Measurements from ENCODE around the gene ZIC5.
"Not testable (repeated sequence)": the region's sequence is repeated elsewhere in the genome, so short reads cannot be mapped to it uniquely, and the experiment has no call there.

Gene ZIC5

DNA sequence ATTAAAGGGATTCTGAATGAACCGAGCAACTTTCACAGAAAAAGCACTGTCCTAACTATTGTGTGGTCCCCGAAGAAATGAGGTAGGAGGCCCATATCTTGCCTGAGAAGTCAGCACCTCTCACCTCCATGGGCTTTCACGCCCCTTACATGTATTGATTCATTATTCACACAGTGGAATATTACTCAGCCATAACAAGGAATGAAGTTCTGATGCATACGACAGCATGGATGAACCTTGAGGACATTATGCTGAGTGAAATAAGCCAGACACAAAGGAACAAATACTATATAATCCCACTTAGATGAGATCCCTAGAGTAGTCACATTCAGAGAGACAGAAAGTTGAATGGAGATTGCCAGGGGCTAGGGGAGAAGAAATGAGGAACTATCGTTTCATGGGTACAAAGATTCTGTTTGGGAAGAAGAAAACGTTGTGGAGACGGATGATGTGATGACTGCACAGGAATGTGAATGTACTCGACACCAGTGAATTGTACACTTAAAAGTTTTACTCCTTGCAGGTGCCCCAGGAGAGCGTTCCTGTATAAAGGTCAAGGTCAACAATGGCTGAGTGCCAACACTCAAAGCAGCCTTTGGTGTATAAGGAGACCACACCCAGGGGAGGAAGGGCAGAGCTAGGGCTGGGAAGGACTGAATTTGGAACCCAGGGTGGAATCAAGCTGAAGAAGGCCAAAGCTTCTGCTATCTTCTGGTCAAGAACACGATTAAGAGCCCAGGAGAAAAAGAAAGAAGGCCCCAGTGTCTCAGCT, 22.5 kb downstream of the ZIC5 start:
- no peak overlapping the region for H3K27ac ChIP-seq
- DNase-seq = no peak
- no peaks in the 10 kb centered on the region for H3K27me3 ChIP-seq (ENCODE audit: insufficient read depth, low read depth, severe bottlenecking)
- H3K36me3 ChIP-seq = no peaks in the 10 kb centered on the region
- TF ChIP-seq, protein P1, sequence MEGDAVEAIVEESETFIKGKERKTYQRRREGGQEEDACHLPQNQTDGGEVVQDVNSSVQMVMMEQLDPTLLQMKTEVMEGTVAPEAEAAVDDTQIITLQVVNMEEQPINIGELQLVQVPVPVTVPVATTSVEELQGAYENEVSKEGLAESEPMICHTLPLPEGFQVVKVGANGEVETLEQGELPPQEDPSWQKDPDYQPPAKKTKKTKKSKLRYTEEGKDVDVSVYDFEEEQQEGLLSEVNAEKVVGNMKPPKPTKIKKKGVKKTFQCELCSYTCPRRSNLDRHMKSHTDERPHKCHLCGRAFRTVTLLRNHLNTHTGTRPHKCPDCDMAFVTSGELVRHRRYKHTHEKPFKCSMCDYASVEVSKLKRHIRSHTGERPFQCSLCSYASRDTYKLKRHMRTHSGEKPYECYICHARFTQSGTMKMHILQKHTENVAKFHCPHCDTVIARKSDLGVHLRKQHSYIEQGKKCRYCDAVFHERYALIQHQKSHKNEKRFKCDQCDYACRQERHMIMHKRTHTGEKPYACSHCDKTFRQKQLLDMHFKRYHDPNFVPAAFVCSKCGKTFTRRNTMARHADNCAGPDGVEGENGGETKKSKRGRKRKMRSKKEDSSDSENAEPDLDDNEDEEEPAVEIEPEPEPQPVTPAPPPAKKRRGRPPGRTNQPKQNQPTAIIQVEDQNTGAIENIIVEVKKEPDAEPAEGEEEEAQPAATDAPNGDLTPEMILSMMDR (IDR thresholded peaks at IDR 0.05; ENCODE audit: low read depth, low read length) = no peak
- H3K4me3 ChIP-seq (ENCODE audit: low read depth, low read length) = no peak overlapping the region
- no peaks in the 10 kb centered on the region for H3K9me3 ChIP-seq (ENCODE audit: severe bottlenecking)

DNA sequence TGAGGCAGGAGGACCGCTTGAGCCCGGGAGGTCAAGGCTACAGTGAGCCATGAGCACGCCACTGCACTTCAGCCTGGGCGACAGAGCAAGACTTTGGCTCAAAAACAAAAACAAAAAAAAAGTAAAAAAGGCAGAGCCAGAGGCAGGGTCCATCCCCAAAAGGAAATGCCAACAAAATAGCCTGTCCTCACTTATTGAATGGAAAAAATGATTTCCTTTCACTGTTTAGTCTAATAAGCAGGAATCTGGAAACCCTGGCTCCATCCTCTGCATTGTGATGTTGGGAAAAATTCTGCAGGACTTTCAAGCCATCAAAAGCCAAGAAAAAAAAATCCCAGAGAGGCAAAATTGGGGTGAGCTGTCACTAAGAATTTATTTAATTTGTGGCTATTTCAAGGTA, 23.2 kb downstream of the ZIC5 start:
- Histone ChIP-seq H3K4me3 (ENCODE audit: low read depth, low read length) (no peak overlapping the region), H3K27me3 (ENCODE audit: insufficient read depth, low read depth, severe bottlenecking) (no peaks in the 10 kb centered on the region), H3K36me3 (no peaks in the 10 kb centered on the region), H3K27ac (no peak overlapping the region), H3K9me3 (ENCODE audit: severe bottlenecking) (no peaks in the 10 kb centered on the region)
- DNase-seq = no peak
- TF ChIP-seq, protein P1 (IDR thresholded peaks at IDR 0.05; ENCODE audit: low read depth, low read length) = no peak

DNA sequence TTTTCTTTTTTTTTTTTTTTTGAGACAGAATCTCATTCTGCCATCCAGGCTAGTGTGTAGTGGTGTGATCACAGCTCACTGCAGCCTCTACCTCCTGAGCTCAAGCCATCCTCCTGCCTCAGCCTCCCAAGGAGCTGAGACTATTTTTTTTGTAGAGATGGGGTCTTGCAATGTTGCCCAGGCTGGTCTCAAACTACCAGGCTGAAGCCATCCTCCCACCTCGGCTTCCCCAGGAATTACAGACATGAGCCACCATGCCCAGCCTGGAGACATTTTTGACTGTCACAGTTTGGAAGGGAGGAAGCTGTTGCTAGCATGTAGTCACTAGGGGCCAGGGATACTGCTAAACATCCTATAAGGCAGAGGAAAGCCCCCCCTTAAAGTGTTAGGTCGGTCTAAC, 23.9 kb downstream of the ZIC5 start:
- no peak overlapping the region for H3K27ac ChIP-seq
- no peaks in the 10 kb centered on the region for H3K36me3 ChIP-seq
- TF ChIP-seq, protein P1 (IDR thresholded peaks at IDR 0.05; ENCODE audit: low read depth, low read length) = no peak
- H3K9me3 ChIP-seq (ENCODE audit: severe bottlenecking) = no peaks in the 10 kb centered on the region
- no peak overlapping the region for H3K4me3 ChIP-seq (ENCODE audit: low read depth, low read length)
- H3K27me3 ChIP-seq (ENCODE audit: insufficient read depth, low read depth, severe bottlenecking) = no peaks in the 10 kb centered on the region
- no peak for DNase-seq

DNA sequence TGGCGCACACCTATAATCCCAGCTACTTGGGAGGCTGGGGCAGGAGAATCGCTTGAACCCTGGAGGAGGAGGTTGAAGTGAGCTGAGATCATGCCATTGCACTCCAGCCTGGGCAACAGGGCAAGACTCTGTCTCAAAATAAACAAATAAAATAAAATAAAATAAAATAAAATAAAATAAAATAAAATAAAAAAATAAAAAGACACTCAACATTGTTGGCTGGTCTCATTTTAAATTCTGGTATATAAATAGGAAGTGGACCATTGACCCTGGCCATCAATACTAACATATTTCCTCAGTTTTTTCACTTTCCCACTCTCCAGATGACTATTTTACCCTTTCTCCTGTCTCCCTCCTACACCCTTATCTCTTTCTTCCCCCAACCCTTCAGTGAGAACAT, 26.1 kb downstream of the ZIC5 start:
- H3K4me3 ChIP-seq (ENCODE audit: low read depth, low read length); H3K9me3 ChIP-seq (ENCODE audit: severe bottlenecking); DNase-seq; H3K27ac ChIP-seq; H3K36me3 ChIP-seq; H3K27me3 ChIP-seq (ENCODE audit: insufficient read depth, low read depth, severe bottlenecking): not testable (repeated sequence)

DNA sequence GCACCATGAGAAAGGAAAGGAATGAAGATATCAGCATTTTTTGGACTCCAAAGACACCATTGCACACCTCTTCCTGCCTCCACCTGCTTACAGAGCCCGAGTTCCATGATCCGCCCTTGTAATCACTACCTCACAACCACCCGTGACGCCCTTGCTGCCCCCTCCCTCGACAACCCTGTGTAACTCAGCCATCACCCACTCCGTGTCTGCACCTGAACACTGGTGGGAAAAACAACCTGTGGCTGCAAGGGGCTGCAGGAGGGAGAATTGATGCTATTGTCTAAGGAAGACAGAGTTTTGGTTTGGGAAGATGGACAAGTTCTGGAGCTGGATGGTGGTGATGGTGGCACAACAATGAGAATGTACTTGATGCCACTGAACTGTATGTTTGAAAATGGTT, 27.0 kb downstream of the ZIC5 start:
- TF ChIP-seq, protein P1 (IDR thresholded peaks at IDR 0.05; ENCODE audit: low read depth, low read length) = no peak
- no peak overlapping the region for H3K27ac ChIP-seq
- H3K9me3 ChIP-seq (ENCODE audit: severe bottlenecking) = no peaks in the 10 kb centered on the region
- H3K36me3 ChIP-seq = no peaks in the 10 kb centered on the region
- no peak overlapping the region for H3K4me3 ChIP-seq (ENCODE audit: low read depth, low read length)
- no peak for DNase-seq
- no peaks in the 10 kb centered on the region for H3K27me3 ChIP-seq (ENCODE audit: insufficient read depth, low read depth, severe bottlenecking)

DNA sequence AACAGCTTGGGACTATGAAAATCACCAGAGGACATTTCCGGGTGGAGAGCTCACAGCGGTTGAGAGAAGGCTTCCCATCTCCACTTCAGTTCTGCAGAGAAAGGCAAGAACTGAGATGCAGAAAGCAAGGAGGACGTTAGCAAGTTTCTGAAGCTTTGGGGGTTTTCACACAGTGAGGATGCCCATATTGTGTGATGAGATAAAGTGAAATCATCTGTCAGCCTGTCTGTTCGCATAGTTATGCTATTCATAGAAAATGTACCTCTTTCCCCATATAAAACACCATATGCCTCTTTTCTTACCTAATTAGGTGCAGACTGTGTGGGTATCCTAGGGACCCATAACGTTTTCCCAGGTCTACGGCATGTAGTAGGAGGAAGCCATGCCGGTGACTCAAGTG, 27.5 kb downstream of the ZIC5 start:
- Histone ChIP-seq H3K36me3 (no peaks in the 10 kb centered on the region), H3K4me3 (ENCODE audit: low read depth, low read length) (no peak overlapping the region), H3K27ac (no peak overlapping the region), H3K9me3 (ENCODE audit: severe bottlenecking) (no peaks in the 10 kb centered on the region), H3K27me3 (ENCODE audit: insufficient read depth, low read depth, severe bottlenecking) (no peaks in the 10 kb centered on the region)
- no peak for DNase-seq
- TF ChIP-seq, protein P1 (IDR thresholded peaks at IDR 0.05; ENCODE audit: low read depth, low read length) = no peak
